B cell (primary cell): ENCODE results near the gene CSNK2A2. TPM values are rescaled to one million over a fixed set of nuclear protein-coding genes. Genes with fewer than 3 reads are reported as not detected.

Experiments
- ATAC-seq: fragments of 200-7000 bp; cut with Tn5 transposase; one replicate; pipeline ENCODE4 v1.10.0; 2021; ENCODE audit warnings: low read depth, mild to moderate bottlenecking, moderate number of reproducible peaks, moderate library complexity
- CTCF ChIA-PET: fragments of 350-600 bp; sonication (Branson Sonifier 250); formaldehyde crosslinking; loops from one replicate; lab custom pipeline; 2021; ENCODE audit warnings: antibody characterized with exemption, inconsistent platforms; lab: Charles Lee
- POLR2A ChIA-PET: fragments of 350-600 bp; sonication (Branson Sonifier 250); formaldehyde crosslinking; loops from one replicate; lab custom pipeline; 2021; ENCODE audit warnings: antibody characterized with exemption; lab: Charles Lee
- DNase-seq: peaks from one replicate; pipeline ENCODE4 v3.0.0; 2013
- H2AFZ ChIP-seq: 2 replicates; pipeline ENCODE4 v1.6.1; 2012; ENCODE audit warnings: mild to moderate bottlenecking, low read depth, low read length; ENCODE audit not compliant: insufficient read depth, poor library complexity, severe bottlenecking
- H3K27ac ChIP-seq, 2 donors: 1 replicate in 1 of 2; 2 replicates in 1 of 2; pipeline ENCODE4 v1.5.1; 2012 to 2013; ENCODE audit warnings: low read length in 2 of 2, mild to moderate bottlenecking in 2 of 2, moderate library complexity in 1 of 2
- H3K27me3 ChIP-seq, 4 experiments: fragments of 200-600 bp in 1 of 4; sonication (generic) in 1 of 4; replicated peaks in 1 of 4; 1 replicate in 2 of 4; 2 replicates in 2 of 4; pipeline versions ENCODE4 v1.6.1 to v1.7.0; 2013 to 2016; ENCODE audit warnings: low read length in 3 of 4, mild to moderate bottlenecking in 2 of 4, mixed read lengths in 1 of 4, moderate library complexity in 1 of 4; ENCODE audit not compliant: insufficient read depth in 4 of 4, control insufficient read depth in 3 of 4; ENCODE audit errors: control extremely low read depth in 1 of 4
- H3K36me3 ChIP-seq, 2 experiments: replicated peaks in 1 of 2; 1 replicate in 1 of 2; 2 replicates in 1 of 2; pipeline versions ENCODE4 v1.6.1 to v1.7.1; 2013; ENCODE audit warnings: low read length in 1 of 2; ENCODE audit not compliant: insufficient read depth in 2 of 2, control insufficient read depth in 1 of 2; ENCODE audit errors: control extremely low read depth in 1 of 2, extremely low read depth in 1 of 2
- H3K4me1 ChIP-seq, 2 donors: fragments of 200-600 bp in 1 of 2; sonication (generic) in 1 of 2; 1 replicate in 1 of 2; 2 replicates in 1 of 2; pipeline versions ENCODE4 v1.5.1 to v1.6.1; 2013 to 2017; ENCODE audit warnings: low read length in 2 of 2; ENCODE audit not compliant: control insufficient read depth in 2 of 2, insufficient read depth in 2 of 2
- H3K4me2 ChIP-seq: replicated peaks from 2 replicates; pipeline ENCODE3; 2012; ENCODE audit warnings: mild to moderate bottlenecking, low read depth, low read length; ENCODE audit not compliant: poor library complexity, severe bottlenecking
- H3K4me3 ChIP-seq, 5 experiments: fragments of 200-600 bp in 1 of 5; sonication (generic) in 1 of 5; 1 replicate in 3 of 5; 2 replicates in 2 of 5; pipeline versions ENCODE4 v1.5.1 to v1.7.0; 2011 to 2016; ENCODE audit warnings: low read length in 4 of 5, mild to moderate bottlenecking in 4 of 5, low read depth in 2 of 5, control low read depth in 1 of 5, moderate library complexity in 1 of 5; ENCODE audit not compliant: insufficient read depth in 1 of 5; ENCODE audit errors: control extremely low read depth in 1 of 5, extremely low read depth in 1 of 5
- H3K79me2 ChIP-seq: fragments of 200-600 bp; sonication (generic); one replicate; pipeline ENCODE4 v1.6.0; 2016; ENCODE audit warnings: low read length; ENCODE audit not compliant: control insufficient read depth, insufficient read depth
- H3K9ac ChIP-seq: fragments of 200-600 bp; sonication (generic); 2 replicates; pipeline ENCODE4 v1.6.1; 2017; ENCODE audit warnings: mild to moderate bottlenecking, low read length, moderate library complexity
- H3K9me3 ChIP-seq, 3 donors: one replicate each; pipeline versions ENCODE4 v1.6.1 to v1.7.1; 2013; ENCODE audit warnings: low read length in 2 of 3; ENCODE audit not compliant: control insufficient read depth in 2 of 3, insufficient read depth in 1 of 3; ENCODE audit errors: control extremely low read depth in 1 of 3
- H4K20me1 ChIP-seq: 2 replicates; pipeline ENCODE4 v1.6.0; 2012; ENCODE audit warnings: mild to moderate bottlenecking, low read length; ENCODE audit not compliant: insufficient read depth, control insufficient read depth, poor library complexity, severe bottlenecking
- H3K27ac Mint-ChIP-seq: one replicate; pipeline ENCODE4 v1.8.0; 2021; ENCODE audit warnings: mixed read lengths
- H3K27me3 Mint-ChIP-seq: one replicate; pipeline ENCODE4 v1.8.0; 2021; ENCODE audit warnings: mixed read lengths
- H3K4me1 Mint-ChIP-seq: one replicate; pipeline ENCODE4 v1.8.0; 2021; ENCODE audit warnings: mixed read lengths
- H3K4me3 Mint-ChIP-seq: one replicate; pipeline ENCODE4 v1.8.0; 2021; ENCODE audit warnings: mixed read lengths
- H3K9me3 Mint-ChIP-seq: one replicate; pipeline ENCODE4 v1.8.0; 2022; ENCODE audit warnings: mixed read lengths; ENCODE audit not compliant: insufficient read depth
- EZH2 ChIP-seq: IDR thresholded peaks from 2 replicates; pipeline ENCODE4 v1.6.1; 2012; ENCODE audit warnings: borderline replicate concordance, low read depth, mild to moderate bottlenecking, moderate library complexity, low read length; ENCODE audit not compliant: insufficient read depth, poor library complexity, severe bottlenecking
- WGBS: methylation state at CpG from one replicate; pipeline ENCODE4 v1.1.5; 2013; ENCODE audit warnings: missing lambda C conversion rate; ENCODE audit not compliant: insufficient coverage; 5-methylcytosine and 5-hydroxymethylcytosine counted together
- intact Hi-C: fragments of 100-400 bp; cut with micrococcal nuclease; formaldehyde crosslinking; loops from one replicate; pipeline ENCODE4 v1.10.0; 2022
- polyA plus RNA-seq: library from polyadenylated mRNA; depleted of rRNA; stranded (reverse); fragments of >200 nt; gene quantifications from 2 replicates; pipeline ENCODE4 v1.2.3, GENCODE V29; 2012
- total RNA-seq, 2 donors: library from RNA; stranded (reverse); fragments of 120-200 nt in 1 of 2; gene quantifications; 1 replicate in 1 of 2; 2 replicates in 1 of 2; pipeline versions ENCODE4 v1.2.3 to v1.2.4, GENCODE V29; 2013 to 2022
- TF ChIP-seq, protein P1 (sequence below): fragments of 200-600 bp; IDR thresholded peaks from one replicate; pipeline ENCODE4 v1.8.0; 2022; ENCODE audit warnings: antibody characterized with exemption, mild to moderate bottlenecking

CSNK2A2 gene
- total and polyA plus RNA-seq, 2 donors (not counting 1 experiment from before 2014, with no cell fraction given) = 21.3 to 69.4 TPM

GRCh38 chr16:58200004-58200797 lies 2.3 kb upstream of the CSNK2A2 start:
- H3K27ac ChIP-seq = no peak overlapping the region
- no peak overlapping the region for H3K4me3 ChIP-seq
- no peaks in the 10 kb centered on the region for H3K9me3 ChIP-seq
- H3K79me2 ChIP-seq = peaks cover 20% of the 10 kb centered on the region
- Mint-ChIP-seq H3K9me3 (no peaks in the 10 kb centered on the region), H3K4me3 (peak overlapping the region; percentile 11), H3K27me3 (peaks cover 14% of the 10 kb centered on the region), H3K4me1 (peaks cover 22% of the 10 kb centered on the region), H3K27ac (no peak overlapping the region)
- no peak for TF ChIP-seq EZH2
- TF ChIP-seq, protein P1, sequence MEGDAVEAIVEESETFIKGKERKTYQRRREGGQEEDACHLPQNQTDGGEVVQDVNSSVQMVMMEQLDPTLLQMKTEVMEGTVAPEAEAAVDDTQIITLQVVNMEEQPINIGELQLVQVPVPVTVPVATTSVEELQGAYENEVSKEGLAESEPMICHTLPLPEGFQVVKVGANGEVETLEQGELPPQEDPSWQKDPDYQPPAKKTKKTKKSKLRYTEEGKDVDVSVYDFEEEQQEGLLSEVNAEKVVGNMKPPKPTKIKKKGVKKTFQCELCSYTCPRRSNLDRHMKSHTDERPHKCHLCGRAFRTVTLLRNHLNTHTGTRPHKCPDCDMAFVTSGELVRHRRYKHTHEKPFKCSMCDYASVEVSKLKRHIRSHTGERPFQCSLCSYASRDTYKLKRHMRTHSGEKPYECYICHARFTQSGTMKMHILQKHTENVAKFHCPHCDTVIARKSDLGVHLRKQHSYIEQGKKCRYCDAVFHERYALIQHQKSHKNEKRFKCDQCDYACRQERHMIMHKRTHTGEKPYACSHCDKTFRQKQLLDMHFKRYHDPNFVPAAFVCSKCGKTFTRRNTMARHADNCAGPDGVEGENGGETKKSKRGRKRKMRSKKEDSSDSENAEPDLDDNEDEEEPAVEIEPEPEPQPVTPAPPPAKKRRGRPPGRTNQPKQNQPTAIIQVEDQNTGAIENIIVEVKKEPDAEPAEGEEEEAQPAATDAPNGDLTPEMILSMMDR = no peak
- no peak overlapping the region for H3K4me2 ChIP-seq
- no peak overlapping the region for H3K9ac ChIP-seq
- ChIA-PET CTCF (interaction anchor here (2.3 kb wide), 1 partner anchor 43 kb away, joined by 7 read pairs; no protein-coding TSS in a partner anchor), POLR2A (interaction anchor here (0.7 kb wide), 1 partner anchor 70 kb away, joined by 3 read pairs; no protein-coding TSS in a partner anchor)
- peaks cover 0 to 11% (median 2%) of the 10 kb centered on the region in 4 experiments for H3K27me3 ChIP-seq
- intact Hi-C loops = no loop called here
- 85% methylated on average over 4 of the region's 7 CpGs for WGBS
- no peak overlapping the region for H2AFZ ChIP-seq
- DNase-seq (no peak), ATAC-seq (no peak)
- peaks cover 0 to 8% of the 10 kb centered on the region in 2 experiments for H3K36me3 ChIP-seq
- H4K20me1 ChIP-seq = peaks cover 13% of the 10 kb centered on the region
- peaks cover 15 to 18% of the 10 kb centered on the region in 2 donors for H3K4me1 ChIP-seq
